Stimulated activated CD4-positive, alpha-beta T cell treated with anti-CD3 and anti-CD28 coated beads, TNF-alpha, amount 100 ng/mL, for 4 hours (primary cell): ENCODE data around the gene PTGR3.
"Not testable (repeated sequence)": the region's sequence is repeated elsewhere in the genome, so short reads cannot be mapped to it uniquely, and the experiment has no call there.

ENCODE experiments used
- DNase-seq, 3 experiments: peaks; one replicate each; pipeline ENCODE4 v3.0.0-alpha.2; 2020; ENCODE audit warnings: low read depth in 3 of 3

PTGR3 gene

DNA sequence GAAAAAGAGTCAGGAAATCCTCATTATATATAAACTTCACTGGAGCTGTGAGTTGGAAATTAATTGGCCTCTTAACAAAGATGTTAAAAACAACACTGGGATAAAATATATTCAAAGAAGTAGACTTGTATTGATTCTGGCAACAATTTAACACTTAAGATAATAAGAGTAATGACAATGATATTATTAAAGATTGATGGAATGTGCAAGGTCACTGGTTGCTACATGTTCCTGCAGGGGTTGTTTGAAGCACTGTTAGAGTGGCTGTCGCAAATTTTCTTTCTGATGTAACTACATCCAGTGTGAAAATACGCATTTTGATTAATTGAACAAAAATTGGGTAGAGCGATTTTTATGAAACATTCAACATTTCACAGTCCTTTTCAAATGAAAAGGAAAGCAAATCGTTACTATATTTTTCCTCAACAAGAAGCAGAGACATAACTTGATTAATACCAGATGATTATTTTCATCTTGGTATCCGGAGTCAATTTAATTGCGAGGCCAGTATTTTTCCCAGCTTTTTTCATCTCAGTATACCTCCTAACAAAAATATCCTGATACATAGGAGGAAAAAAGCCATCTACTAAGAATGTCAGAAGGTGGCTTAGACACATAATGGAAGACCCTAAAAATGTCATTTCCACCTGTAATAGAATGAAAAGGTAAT, 6.1 kb downstream of the PTGR3 start:
- no peak for DNase-seq

DNA sequence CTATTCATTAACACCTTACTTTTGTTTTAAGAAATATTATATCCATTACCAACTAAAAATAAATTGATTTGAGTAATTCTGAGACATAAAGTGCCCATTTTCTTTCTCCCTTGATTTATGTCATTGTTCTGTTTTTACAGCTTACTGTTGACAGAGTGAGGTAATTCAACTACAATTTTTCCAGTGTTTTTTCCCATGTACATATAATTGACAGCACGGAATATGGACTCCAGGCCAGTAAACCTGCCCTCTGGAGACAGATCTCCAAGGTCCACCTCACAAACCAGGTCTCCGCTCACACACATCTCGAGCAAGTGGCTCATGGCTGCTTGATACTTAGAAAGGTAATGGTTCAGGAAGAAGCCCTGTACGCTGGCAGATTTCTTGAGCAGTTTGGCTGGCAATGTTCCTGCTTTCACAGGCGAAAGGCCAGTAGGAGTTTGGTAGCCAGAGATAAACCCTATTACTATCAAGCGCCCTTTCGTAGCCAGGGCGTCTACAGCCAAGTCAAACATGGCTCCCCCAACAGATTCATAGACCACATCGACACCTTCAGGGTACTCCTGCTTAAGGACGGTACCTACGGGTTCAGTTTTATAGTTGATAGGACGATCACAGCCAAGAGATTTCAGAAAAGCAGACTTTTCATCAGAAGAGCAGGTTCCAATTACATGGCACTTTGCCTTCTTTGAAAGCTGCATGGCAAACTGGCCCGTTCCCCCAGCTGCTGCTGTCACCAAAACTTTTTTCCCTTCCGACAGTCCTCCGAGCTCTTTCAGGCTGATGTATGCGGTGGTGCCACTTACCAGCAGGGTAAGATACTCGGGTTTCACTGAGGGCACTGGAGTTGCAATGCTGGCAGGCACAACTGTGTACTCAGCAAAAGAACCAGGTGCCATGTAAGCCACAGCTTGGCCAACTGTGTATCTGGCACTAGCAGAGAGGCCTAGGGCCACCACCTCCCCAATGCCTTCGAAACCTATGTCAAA, 7.4 kb downstream of the PTGR3 start:
- no peak for DNase-seq

DNA sequence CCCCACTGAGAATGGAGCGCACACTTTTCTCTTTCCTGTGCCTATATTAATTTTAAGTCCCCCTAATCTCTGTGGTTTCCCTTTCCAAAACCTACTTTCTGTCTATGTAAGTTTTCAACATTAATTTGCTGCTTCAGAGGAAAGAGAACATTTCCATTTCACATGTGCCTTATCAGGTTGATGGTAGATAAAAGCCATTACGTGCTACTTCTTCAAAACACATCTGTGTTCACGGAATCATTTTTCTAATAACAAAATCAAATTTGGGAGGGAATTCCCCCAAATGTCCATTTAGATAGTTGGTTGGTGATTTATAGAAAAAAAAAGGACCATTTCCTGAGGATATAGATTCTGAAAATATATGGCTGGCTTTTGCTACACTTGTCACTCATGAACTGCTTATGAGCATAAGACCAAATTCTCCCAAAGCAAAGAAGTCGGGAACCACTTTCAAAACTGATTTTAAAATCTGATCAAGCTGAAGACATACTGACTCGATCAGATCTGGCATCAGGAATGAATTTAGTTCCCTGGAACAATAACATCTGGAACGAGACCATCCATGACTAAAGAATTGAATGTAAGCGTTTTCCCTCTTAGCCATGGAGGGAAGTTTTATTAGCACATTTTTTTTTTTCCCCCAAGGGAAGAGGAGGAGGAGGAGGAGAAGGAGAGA, 8.2 kb downstream of the PTGR3 start:
- DNase-seq, result no peak

- DNase-seq, result no peak
Measured at GRCh38 chr18:75200071-75200470, 8.9 kb downstream of the PTGR3 start.

DNA sequence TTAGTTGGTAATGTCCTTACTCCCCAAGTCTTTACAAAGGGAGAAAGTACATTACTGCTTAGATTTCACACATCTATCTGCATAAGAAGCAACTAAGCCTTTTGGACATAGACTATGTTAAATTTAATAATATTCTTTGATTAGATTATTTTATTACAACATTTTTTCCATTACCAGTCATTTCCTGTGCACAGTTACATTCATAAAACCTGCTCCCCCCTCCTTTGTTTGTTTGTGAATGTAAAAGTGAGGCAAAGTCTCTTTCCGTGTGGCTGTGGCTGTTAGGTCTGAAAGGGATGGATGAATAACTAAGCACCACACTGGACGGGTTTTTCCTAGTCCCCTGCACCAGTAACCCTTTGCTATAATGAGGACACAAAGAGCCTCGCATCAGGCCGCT, 9.6 kb downstream of the PTGR3 start:
- DNase-seq, result no peak

DNA sequence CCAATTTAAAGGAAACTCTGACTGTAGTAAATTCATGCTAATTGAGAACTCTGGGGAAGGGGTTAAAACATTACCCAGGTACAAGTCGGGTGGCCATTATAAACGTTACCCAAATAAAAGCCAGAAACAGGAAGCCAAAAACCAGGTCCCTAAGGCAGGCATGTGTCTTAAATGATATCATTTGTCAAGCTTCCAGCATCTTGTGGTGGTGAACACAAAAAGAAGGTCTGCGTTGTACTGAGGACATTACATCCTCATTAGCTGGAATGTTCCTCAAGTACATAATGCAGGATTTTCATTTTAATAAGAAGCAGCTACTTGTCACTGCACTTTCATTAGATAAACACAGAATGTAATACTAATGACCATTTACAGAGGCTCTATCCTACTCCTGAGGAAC, 10.9 kb downstream of the PTGR3 start:
- DNase-seq, result no peak

GRCh38 chr18:75192899-75193298, 16.0 kb downstream of the PTGR3 start:
- no peak for DNase-seq

DNA sequence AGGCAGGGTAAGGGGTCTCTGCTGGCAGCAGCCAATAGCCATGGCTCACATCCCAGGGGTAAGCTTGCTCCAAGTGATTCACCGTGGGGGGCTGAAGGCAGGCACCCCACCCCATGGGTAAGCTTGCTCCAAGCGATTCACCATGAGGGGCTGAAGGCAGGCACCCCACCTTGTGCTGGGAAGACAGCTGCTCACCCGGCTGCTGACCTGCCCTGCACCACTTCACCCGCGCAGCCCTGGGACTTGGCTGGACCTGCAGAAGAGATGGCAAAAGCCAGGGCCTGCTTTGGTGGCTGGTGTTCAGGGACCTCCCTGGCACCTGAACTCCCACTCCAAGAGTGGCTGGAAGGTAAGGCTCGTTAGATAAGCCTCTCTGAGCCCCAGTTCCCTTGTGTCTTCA, 19.2 kb downstream of the PTGR3 start:
- no peak for DNase-seq

GRCh38 chr18:75187702-75188101, 21.2 kb downstream of the PTGR3 start:
- DNase-seq, result not testable (repeated sequence)

- no peak for DNase-seq
Measured at GRCh38 chr18:75185460-75185859, 23.5 kb downstream of the PTGR3 start.

DNA sequence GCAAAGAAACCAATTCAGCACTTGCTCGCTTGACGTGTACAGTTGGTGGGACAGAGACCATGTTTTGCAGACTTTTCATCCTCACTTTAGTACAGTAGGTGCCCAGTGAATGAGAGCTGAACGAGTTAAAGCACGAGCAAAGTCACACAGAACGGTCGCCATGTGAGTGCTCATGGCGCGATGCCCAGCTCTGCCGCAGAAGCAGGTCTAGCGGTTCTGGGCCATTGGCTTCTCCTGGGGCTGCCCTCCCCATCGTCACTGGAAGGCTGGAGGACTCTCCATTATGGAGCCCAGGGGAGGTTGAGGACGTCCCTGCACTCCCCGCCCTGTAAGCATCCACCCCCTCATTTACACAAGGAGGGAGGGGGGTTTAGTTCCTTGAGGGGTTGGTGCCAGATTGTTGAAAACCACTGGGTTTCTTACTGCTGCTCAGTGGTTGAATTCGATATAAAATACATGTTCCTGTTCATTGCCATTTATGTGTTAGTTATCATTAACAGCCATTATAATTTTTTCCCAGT, 24.9 kb downstream of the PTGR3 start:
- no peak for DNase-seq

DNA sequence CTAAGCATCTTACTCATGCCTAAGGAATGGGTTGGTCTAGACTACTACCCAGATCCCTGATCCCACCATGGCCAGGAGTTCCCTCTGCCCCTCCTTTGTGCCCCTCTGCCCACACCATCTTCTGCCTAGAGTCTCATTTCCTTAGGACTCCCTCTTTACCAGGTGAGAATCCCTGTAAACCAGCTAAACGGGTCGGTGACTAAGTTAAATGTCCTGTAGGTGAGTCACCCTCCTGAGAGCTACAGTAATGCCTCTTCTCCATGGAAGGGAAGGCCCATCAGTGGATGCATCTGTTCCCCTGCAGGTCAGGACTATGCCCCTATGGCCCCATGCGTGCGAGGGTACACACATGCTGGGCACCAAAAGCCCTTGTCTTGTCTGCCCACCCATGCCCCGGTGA, 25.4 kb downstream of the PTGR3 start:
- no peak for DNase-seq

DNA sequence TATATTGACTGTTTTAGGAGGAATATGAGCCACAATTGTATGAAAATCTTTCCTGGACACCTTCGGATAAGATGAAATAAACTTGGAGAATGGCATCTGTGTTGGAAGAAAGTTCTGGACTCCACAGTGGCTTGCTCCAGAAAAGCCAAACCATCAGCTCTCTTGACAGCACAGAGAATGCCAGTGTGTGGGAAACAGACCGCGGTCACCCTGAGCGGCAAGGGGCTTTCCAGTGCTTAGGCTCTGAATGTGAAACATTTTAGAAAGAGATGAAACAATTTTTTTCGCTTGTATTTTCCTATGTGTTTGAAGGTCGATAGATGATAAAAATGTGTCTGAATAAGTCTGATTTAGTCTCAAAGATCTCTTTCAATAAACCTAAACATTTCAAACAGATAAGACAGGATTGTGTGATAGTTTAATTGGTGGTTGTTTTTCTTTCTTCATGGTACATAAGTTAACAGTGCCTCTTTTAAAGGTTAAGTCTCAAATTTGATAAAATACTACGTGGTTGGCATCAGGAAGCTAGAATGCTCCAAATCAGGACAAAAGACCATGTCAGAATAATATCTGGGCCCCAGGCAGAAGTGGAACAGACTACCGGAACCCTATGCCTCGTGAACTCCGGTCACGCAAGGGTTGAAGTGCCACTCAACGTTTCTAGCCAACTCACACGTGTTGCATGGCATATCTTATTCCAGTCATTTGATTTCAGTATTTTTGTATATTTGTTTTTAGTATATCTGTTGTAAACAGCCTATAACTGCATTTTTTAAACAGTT, 28.9 kb downstream of the PTGR3 start:
- no peak for DNase-seq

DNA sequence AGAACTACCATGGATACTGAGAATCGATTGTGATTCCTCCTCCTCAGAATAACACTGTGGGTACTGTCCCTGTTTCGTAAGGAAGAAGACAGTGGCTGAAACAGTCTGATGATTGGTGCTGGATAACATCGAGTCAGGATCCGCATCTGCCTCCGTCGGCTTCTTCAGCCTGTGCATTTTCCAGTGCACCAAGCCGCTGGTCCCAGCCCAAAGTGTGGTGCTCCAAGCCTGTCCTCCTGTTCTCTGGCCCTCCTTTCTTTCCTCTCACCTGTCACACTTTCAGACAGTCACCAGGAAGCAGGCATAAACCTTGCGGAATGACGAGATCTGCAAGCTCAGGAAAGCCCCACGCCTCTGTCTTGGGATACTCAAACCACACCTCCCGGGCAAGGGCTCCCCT, 30.6 kb downstream of the PTGR3 start:
- DNase-seq, result no peak

GRCh38 chr18:75176849-75177248, 32.1 kb downstream of the PTGR3 start:
- no peak for DNase-seq

DNA sequence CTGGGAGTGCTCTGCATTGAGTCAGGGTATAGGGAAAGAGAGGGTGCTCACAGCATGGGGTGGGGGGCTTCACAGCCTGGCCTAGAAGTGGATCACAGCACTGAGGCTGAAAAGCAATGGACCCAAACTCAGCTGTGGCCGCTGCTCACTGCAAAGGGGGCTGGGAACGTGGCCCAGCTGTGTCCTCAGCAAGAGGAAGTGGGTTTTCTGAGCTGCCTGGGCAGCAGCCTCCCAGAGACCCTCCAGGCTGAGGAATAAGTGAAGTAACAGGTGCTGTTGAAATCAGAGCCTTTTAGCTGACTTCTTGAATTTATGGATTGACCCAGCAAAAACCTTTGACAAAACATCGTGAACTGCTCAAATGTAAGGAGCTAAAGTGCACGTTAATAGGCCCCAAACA, 35.2 kb downstream of the PTGR3 start:
- no peak for DNase-seq

- DNase-seq, result no peak
Measured at GRCh38 chr18:75173125-75173432, 35.9 kb downstream of the PTGR3 start.

DNA sequence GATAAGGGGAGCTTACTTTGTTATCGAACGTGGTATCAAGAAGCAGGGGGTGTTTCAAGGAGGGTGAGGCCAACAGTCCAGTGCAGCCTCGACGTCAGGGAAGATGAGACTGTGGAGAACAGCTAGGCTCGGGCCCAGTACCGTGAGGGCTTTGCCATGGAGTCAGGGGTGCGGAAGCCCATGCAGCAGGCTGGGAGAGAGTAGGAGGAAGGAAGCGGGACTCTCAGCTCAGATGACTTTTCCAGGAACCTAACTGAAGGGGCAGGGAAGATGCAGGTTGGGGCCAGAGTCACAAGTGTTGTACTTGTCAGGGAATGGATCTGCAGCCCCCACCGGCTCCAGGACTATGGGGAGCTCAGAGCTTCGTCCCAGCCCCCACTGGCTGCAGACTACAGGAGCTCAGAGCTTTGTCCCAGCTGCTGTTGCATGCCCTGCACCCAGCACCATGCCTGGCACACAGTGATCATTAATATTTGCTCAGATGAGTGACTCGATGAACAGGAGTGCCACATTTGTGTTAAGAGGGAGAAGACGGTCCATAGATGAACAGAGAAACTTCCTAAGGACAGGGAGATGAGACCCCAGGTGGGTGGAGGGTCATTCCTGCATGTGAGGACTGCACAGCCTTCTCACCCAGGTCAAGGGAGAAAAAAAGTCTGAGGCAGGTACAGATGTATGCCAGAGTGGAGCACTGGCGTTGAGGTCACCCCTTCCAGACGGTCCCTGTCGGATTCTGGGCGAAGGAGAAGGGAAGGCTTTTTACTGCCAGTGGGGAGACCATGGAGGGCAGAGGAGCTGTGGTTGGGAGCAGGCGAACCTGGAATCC, 36.4 kb downstream of the PTGR3 start:
- DNase-seq, result no peak

GRCh38 chr18:75170916-75171315, 38.0 kb downstream of the PTGR3 start:
- no peak for DNase-seq

- no peak for DNase-seq
Measured at GRCh38 chr18:75170022-75170789, 38.7 kb downstream of the PTGR3 start.
